NCI-H345 treated with DMSO at 0.1 percent for 48 hours (cell line): ENCODE measurements around the gene TBC1D3E.
"Not testable (repeated sequence)": the region's sequence is repeated elsewhere in the genome, so short reads cannot be mapped to it uniquely, and the experiment has no call there.

Experiments
- DNase-seq: peaks from one replicate; lab custom pipeline; 2025; ENCODE audit not compliant: unreplicated experiment; lab: John Stamatoyannopoulos, UW

The TBC1D3E gene

GRCh38 chr17:38127651-38128050, at the start of gene TBC1D3E:
TBC1D3E (plus strand) TSS chr17:38127951; CDS start chr17:38129496, 1,545 bp downstream.
- not testable (repeated sequence) for DNase-seq

- not testable (repeated sequence) for DNase-seq
These were observed 40.4 kb upstream of the TBC1D3E start for GRCh38 chr17:38087344-38087743.

DNA sequence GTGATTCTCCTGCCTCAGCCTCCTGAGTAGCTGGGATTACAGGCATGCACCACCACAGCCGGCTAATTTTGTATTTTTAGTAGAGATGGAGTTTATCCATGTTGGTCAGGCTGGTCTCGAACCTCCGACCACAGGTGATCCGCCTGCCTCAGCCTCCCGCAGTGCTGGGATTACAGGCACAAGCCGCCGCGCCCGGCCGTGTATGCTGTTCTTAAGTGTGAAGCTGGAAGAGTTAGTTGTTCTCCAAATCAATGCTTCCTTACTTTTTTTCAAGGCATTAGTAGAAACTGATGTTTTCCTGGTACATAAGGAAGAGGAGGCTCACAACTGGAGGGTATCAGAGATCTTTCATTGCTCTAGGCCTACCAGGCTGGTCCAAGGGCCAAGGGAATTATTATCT, 39.6 kb upstream of the TBC1D3E start:
- not testable (repeated sequence) for DNase-seq

DNA sequence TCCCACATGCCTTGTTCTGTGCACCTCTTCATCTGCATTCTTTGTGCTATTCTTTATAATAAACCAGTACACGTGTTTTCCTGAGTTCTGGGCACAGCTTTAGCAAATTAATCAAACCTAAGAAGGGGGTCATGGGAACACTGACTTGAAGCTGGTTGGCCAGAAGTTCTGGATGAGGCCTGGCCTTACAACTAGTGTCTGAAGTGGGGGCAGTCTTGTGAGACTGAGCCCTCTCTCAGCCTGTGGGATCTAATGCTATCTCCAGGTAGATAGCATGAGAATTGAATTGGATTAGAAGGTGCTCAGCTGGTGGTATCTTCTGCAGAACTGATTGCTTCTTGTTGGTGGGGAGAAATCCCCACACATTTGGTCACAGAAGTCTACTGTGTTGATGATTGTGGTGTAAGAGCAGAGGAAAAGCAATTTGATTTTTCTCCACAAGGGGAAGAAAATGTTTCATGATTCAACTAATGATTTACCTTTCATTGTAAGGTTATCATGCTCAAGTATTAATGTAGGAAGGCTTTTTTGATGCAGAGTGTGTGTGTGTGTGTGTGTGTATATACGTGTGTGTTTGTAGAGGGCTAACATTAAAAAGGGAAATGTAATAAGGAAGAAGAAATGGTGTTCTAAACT, 33.6 kb upstream of the TBC1D3E start:
- not testable (repeated sequence) for DNase-seq

DNA sequence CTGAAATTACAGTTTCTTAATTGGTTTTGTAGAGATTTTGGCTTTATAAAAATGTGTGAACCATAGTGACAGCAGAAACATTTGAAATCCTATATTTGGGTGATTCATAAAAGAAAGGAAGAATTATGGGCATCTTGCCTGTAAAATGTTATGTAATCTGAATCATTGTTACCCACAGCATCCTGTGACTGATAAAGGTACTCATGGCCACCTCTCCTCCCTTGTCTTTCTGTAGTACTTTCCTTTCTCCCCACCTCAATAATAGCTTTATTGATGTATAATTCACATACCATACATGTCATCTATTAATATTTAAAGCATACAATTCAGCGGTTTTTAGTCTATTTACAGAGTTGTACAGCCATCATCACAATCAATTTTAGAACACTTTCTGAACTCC, 28.5 kb upstream of the TBC1D3E start:
- DNase-seq = not testable (repeated sequence)

DNA sequence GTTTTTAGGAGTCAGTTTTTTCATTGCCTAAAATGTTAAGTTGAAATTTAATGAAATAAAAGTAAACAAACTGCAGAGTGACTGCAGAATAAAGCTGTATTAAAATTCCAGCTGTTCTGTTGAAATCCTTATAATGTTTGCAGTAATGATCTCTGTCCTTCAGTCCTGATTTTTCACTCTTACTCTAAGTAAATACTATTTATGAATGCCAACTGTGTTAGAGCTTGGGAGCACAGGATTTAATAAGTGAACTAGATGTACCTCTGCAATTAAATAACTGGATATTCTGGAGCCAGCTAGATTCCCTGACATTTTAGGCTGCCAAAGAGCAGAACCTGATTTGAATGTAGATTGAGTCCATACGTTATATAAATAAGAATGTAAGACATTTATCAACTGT, 7.9 kb upstream of the TBC1D3E start:
- DNase-seq = not testable (repeated sequence)

DNA sequence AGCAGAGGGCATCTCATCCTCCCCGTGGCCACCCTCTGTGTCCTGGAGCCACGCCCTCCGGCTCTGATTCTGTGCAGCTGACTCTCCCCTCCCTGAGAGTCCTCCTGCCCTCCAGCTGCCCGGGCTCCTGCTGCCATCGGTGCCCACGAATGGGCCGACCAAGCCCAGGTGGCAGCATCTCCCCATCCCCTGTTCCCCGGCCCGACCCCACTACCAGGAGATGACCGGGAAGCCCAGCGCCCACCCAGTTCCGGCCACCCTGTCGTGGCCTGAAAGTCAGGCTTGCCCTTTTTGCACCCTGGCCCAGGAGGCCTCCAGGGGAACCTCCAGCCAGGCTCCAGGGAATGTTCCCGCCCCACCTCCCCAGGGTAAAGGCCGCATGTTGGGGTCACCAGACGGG, 7.1 kb downstream of the TBC1D3E start:
- DNase-seq = not testable (repeated sequence)
